ENCODE results near the gene XIRP1. TPM values are rescaled to one million over a fixed set of nuclear protein-coding genes. Genes with fewer than 3 reads are reported as not detected.

XIRP1 gene
- total and polyA plus RNA-seq, 2 donors (not counting 1 experiment from before 2014, with no cell fraction given) = 0.05 TPM; not detected in 1

- no peak overlapping the region for H3K27ac ChIP-seq (ENCODE audit: insufficient read depth, low read length)
- H3K4me3 ChIP-seq (replicated peaks in 1 of 4; ENCODE audit: control extremely low read depth in 1 of 4, insufficient read depth in 1 of 4, low read depth in 3 of 4, low read length in 4 of 4) = no peak overlapping the region
- no peak overlapping the region for H3K4me2 ChIP-seq (ENCODE audit: extremely low read depth, insufficient read depth, low read length)
- H3K79me2 ChIP-seq (ENCODE audit: control insufficient read depth, insufficient read depth, low read length) = no peaks in the 10 kb centered on the region
- no peaks in the 10 kb centered on the region for H3K9me3 ChIP-seq (ENCODE audit: control insufficient read depth, insufficient read depth, low read depth, low read length)
- H3K9ac ChIP-seq (ENCODE audit: insufficient read depth, low read length) = no peak overlapping the region
- TF ChIP-seq EZH2 (IDR thresholded peaks at IDR 0.05; ENCODE audit: low read length, missing control alignments) (no peak), CTCF (conservative IDR thresholded peaks at IDR 0.05 in 1 of 2, IDR thresholded peaks at IDR 0.05 in 1 of 2; ENCODE audit: low read depth in 1 of 2, low read length in 2 of 2) (no peak)
- no peaks in the 10 kb centered on the region for H4K20me1 ChIP-seq (ENCODE audit: control insufficient read depth, extremely low read depth, insufficient read depth, low read length)
- DNase-seq (ENCODE audit: low read depth in 2 of 2) = no peak
- no peak overlapping the region for H2AFZ ChIP-seq (ENCODE audit: low read length)
- H3K36me3 ChIP-seq (ENCODE audit: control insufficient read depth, insufficient read depth, low read length) = no peaks in the 10 kb centered on the region
- no peaks in the 10 kb centered on the region for H3K27me3 ChIP-seq (ENCODE audit: control insufficient read depth, insufficient read depth, low read length)
- peaks cover 1% of the 10 kb centered on the region for H3K4me1 ChIP-seq (ENCODE audit: control insufficient read depth, extremely low read depth, insufficient read depth, low read length)
These were observed 7.0 kb downstream of the XIRP1 start for GRCh38 chr3:39185326-39185958.

DNA sequence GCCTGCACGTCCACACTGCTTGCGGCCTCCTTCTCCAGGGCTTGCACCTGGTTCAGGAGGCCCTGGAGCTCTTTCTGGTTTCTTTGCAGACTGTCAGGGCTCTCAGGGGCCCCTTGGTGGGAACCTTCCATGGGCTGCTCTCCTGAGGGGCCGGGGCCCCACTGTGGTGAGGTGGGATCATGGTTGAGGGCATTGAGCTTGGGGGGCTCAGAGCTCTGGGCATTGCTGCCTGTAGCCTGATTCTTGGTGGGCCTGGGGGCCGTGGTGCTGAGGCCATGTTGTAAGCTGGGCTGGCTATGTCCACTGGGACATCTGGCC is 7.5 kb downstream of the XIRP1 start:
- Histone ChIP-seq H3K27ac (ENCODE audit: insufficient read depth, low read length) (no peak overlapping the region), H2AFZ (ENCODE audit: low read length) (no peak overlapping the region)
- no peak for DNase-seq (ENCODE audit: low read depth in 2 of 2)

More for the DNA sequence above, 7.5 kb downstream of the XIRP1 start:
- H3K27me3 ChIP-seq (ENCODE audit: control insufficient read depth, insufficient read depth, low read length) = no peaks in the 10 kb centered on the region
- no peaks in the 10 kb centered on the region for H3K9me3 ChIP-seq (ENCODE audit: control insufficient read depth, insufficient read depth, low read depth, low read length)
- H3K4me1 ChIP-seq (ENCODE audit: control insufficient read depth, extremely low read depth, insufficient read depth, low read length) = peaks cover 5% of the 10 kb centered on the region
- no peaks in the 10 kb centered on the region for H4K20me1 ChIP-seq (ENCODE audit: control insufficient read depth, extremely low read depth, insufficient read depth, low read length)
- H3K4me2 ChIP-seq (ENCODE audit: extremely low read depth, insufficient read depth, low read length) = no peak overlapping the region
- no peak overlapping the region for H3K9ac ChIP-seq (ENCODE audit: insufficient read depth, low read length)
- no peak overlapping the region for H3K4me3 ChIP-seq (replicated peaks in 1 of 4; ENCODE audit: control extremely low read depth in 1 of 4, insufficient read depth in 1 of 4, low read depth in 3 of 4, low read length in 4 of 4)
- H3K79me2 ChIP-seq (ENCODE audit: control insufficient read depth, insufficient read depth, low read length) = no peaks in the 10 kb centered on the region
- no peaks in the 10 kb centered on the region for H3K36me3 ChIP-seq (ENCODE audit: control insufficient read depth, insufficient read depth, low read length)
- TF ChIP-seq EZH2 (IDR thresholded peaks at IDR 0.05; ENCODE audit: low read length, missing control alignments) (no peak), CTCF (conservative IDR thresholded peaks at IDR 0.05 in 1 of 2, IDR thresholded peaks at IDR 0.05 in 1 of 2; ENCODE audit: low read depth in 1 of 2, low read length in 2 of 2) (no peak)

Measured in fibroblast of lung (primary cell).